Breast epithelium (tissue), 4 donors: Measurements from ENCODE around the gene SSH2. TPM values are rescaled to one million over a fixed set of nuclear protein-coding genes. Genes with fewer than 3 reads are reported as not detected.

Experiments
- DNase-seq, 2 donors: peaks; one replicate each; pipeline ENCODE4 v3.0.0-alpha.2; 2019; ENCODE audit warnings: low spot score in 2 of 2
- H3K27ac ChIP-seq, 2 donors: fragments of 200-600 bp; sonication (generic) in 1 of 2; one replicate each; pipeline ENCODE4 v1.5.1; 2016 to 2019; ENCODE audit warnings: mild to moderate bottlenecking in 1 of 2
- H3K27me3 ChIP-seq, 2 donors: fragments of 200-600 bp; sonication (generic) in 1 of 2; one replicate each; pipeline versions ENCODE4 v1.5.1 to v1.6.0; 2017 to 2019; ENCODE audit warnings: control low read depth in 1 of 2, mild to moderate bottlenecking in 1 of 2
- H3K36me3 ChIP-seq: fragments of 200-600 bp; one replicate; pipeline ENCODE4 v1.5.1; 2019
- H3K4me1 ChIP-seq, 2 donors: fragments of 200-600 bp; sonication (generic); one replicate each; pipeline ENCODE4 v1.5.1; 2016 to 2019; ENCODE audit warnings: control low read depth in 1 of 2
- H3K4me3 ChIP-seq, 3 donors: fragments of 200-600 bp; sonication (generic); 1 replicate in 2 of 3; 2 replicates in 1 of 3; pipeline ENCODE4 v1.5.1; 2016 to 2019; ENCODE audit warnings: mild to moderate bottlenecking in 3 of 3, moderate library complexity in 2 of 3
- H3K9me3 ChIP-seq, 2 donors: fragments of 200-600 bp; sonication (generic) in 1 of 2; one replicate each; pipeline ENCODE4 v1.5.1; 2016 to 2019; ENCODE audit warnings: control low read depth in 1 of 2
- CTCF ChIP-seq, 3 donors: fragments of 450-650 bp; IDR thresholded peaks; one replicate each; pipeline ENCODE4 v1.5.1; 2016 to 2017; ENCODE audit warnings: antibody characterized with exemption in 3 of 3, mild to moderate bottlenecking in 3 of 3, moderate library complexity in 3 of 3
- POLR2A ChIP-seq: fragments of 450-650 bp; IDR thresholded peaks from one replicate; pipeline ENCODE4 v1.6.1; 2016; ENCODE audit warnings: antibody characterized with exemption, mild to moderate bottlenecking, moderate library complexity
- POLR2AphosphoS5 ChIP-seq, 3 donors: sonication (generic); formaldehyde crosslinking; IDR thresholded peaks; one replicate each; pipeline ENCODE4 v1.6.1; 2017; ENCODE audit warnings: antibody characterized with exemption in 3 of 3
- intact Hi-C: fragments of 100-400 bp; cut with DNase I; formaldehyde crosslinking; loops from one replicate; pipeline ENCODE4 v1.15.1; 2023; ENCODE audit warnings: low total_unique reads
- total RNA-seq, 3 donors: library from RNA; depleted of rRNA; stranded (reverse); fragments of >200 nt; gene quantifications; one replicate each; pipeline ENCODE4 v1.1.0, GENCODE V29; 2016

The SSH2 gene
- total RNA-seq, 3 donors from 2014 or later: 23.0 to 64.2 (median 25.9) TPM

GRCh38 chr17:29826114-29826692 lies 103.8 kb downstream of the SSH2 start:
- intact Hi-C loops: no loop called here
- H3K27me3 ChIP-seq: no peaks in the 10 kb centered on the region
- H3K4me3 ChIP-seq: no peak overlapping the region
- no peak for DNase-seq
- H3K36me3 ChIP-seq: no peaks in the 10 kb centered on the region
- no peak overlapping the region for H3K27ac ChIP-seq
- H3K4me1 ChIP-seq: no peaks in the 10 kb centered on the region
- TF ChIP-seq POLR2AphosphoS5 (IDR thresholded peaks at IDR 0.05): no peak
- no peak for TF ChIP-seq POLR2A
- TF ChIP-seq CTCF (IDR thresholded peaks at IDR 0.05): no peak
- H3K9me3 ChIP-seq: no peaks in the 10 kb centered on the region

- no peak overlapping the region for H3K4me3 ChIP-seq
- no peak for DNase-seq
- no peak overlapping the region for H3K27ac ChIP-seq
- H3K4me1 ChIP-seq: no peaks in the 10 kb centered on the region
- no peaks in the 10 kb centered on the region for H3K9me3 ChIP-seq
- intact Hi-C loops: no loop called here
- H3K36me3 ChIP-seq: no peaks in the 10 kb centered on the region
- no peaks in the 10 kb centered on the region for H3K27me3 ChIP-seq
- TF ChIP-seq CTCF (IDR thresholded peaks at IDR 0.05) (no peak), POLR2AphosphoS5 (IDR thresholded peaks at IDR 0.05) (no peak), POLR2A (no peak)
Measured at GRCh38 chr17:29825604-29826003, 104.4 kb downstream of the SSH2 start.

GRCh38 chr17:29821897-29822296 lies 108.1 kb downstream of the SSH2 start:
- Histone ChIP-seq H3K27me3 (no peaks in the 10 kb centered on the region), H3K9me3 (no peaks in the 10 kb centered on the region), H3K4me3 (no peak overlapping the region), H3K27ac (no peak overlapping the region), H3K36me3 (no peaks in the 10 kb centered on the region), H3K4me1 (no peaks in the 10 kb centered on the region)
- intact Hi-C loops: no loop called here
- no peak for TF ChIP-seq CTCF (IDR thresholded peaks at IDR 0.05)
- TF ChIP-seq POLR2AphosphoS5 (IDR thresholded peaks at IDR 0.05): no peak
- TF ChIP-seq POLR2A: no peak
- no peak for DNase-seq

- TF ChIP-seq POLR2AphosphoS5 (IDR thresholded peaks at IDR 0.05): no peak
- no peak for TF ChIP-seq POLR2A
- no peak for TF ChIP-seq CTCF (IDR thresholded peaks at IDR 0.05)
Measured at GRCh38 chr17:29820425-29820824, 109.6 kb downstream of the SSH2 start.

GRCh38 chr17:29807520-29808361 lies 122.3 kb downstream of the SSH2 start:
- H3K27ac ChIP-seq: no peak overlapping the region
- no peak overlapping the region for H3K4me3 ChIP-seq
- no peaks in the 10 kb centered on the region for H3K36me3 ChIP-seq
- intact Hi-C loops: no loop called here
- TF ChIP-seq POLR2A: no peak
- peak; percentile 28 to 71 (median 60) for TF ChIP-seq CTCF (IDR thresholded peaks at IDR 0.05)
- no peak for TF ChIP-seq POLR2AphosphoS5 (IDR thresholded peaks at IDR 0.05)
- H3K4me1 ChIP-seq: no peaks in the 10 kb centered on the region
- DNase-seq: peak in 1 of 2 donors; percentile 25
- no peaks in the 10 kb centered on the region for H3K27me3 ChIP-seq
- no peaks in the 10 kb centered on the region for H3K9me3 ChIP-seq

More at GRCh38 chr17:29820425-29820824, 109.6 kb downstream of the SSH2 start:
- H3K27me3 ChIP-seq: no peaks in the 10 kb centered on the region
- no peak overlapping the region for H3K27ac ChIP-seq
- H3K4me3 ChIP-seq: no peak overlapping the region
- intact Hi-C loops: no loop called here
- no peaks in the 10 kb centered on the region for H3K36me3 ChIP-seq
- no peaks in the 10 kb centered on the region for H3K9me3 ChIP-seq
- H3K4me1 ChIP-seq: no peaks in the 10 kb centered on the region
- DNase-seq: no peak
